K562 (cell line): ENCODE results near the gene DLGAP1. TPM values are rescaled to one million over a fixed set of nuclear protein-coding genes. Genes with fewer than 3 reads are reported as not detected.

Experiments used
- NR3C1 ChIP-seq: sonication (generic); formaldehyde crosslinking; IDR thresholded peaks from 2 replicates; pipeline ENCODE4 v1.8.1; 2022; ENCODE audit warnings: missing genetic modification reagents
- RBM22 ChIP-seq: fragments of 200-400 bp; formaldehyde crosslinking; IDR thresholded peaks from 2 replicates; pipeline ENCODE4 v1.6.1; 2018; ENCODE audit warnings: low read length, low read depth; ENCODE audit not compliant: poor library complexity, severe bottlenecking
- SOX6 ChIP-seq: fragments of 450-650 bp; IDR thresholded peaks from 2 replicates; pipeline ENCODE4 v1.6.1; 2014; ENCODE audit warnings: mild to moderate bottlenecking
- ZBTB5 ChIP-seq: fragments of 450-650 bp; IDR thresholded peaks from 2 replicates; pipeline ENCODE4 v1.6.1; 2017; ENCODE audit warnings: antibody characterized with exemption
- ZNF133 ChIP-seq: fragments of 250-450 bp; sonication (Bioruptor Pico); IDR thresholded peaks from 2 replicates; pipeline ENCODE4 v1.4.0; 2020; ENCODE audit warnings: mild to moderate bottlenecking
- ZNF24 ChIP-seq: fragments of 450-650 bp; IDR thresholded peaks from 2 replicates; pipeline ENCODE4 v1.6.1; 2016
- ZNF407 ChIP-seq: fragments of 450-650 bp; IDR thresholded peaks from 2 replicates; pipeline ENCODE4 v1.6.1; 2016; ENCODE audit warnings: low read depth
- ZNF518B ChIP-seq: fragments of 250-450 bp; sonication (Bioruptor Pico); IDR thresholded peaks from 2 replicates; pipeline ENCODE4 v1.5.0; 2021; ENCODE audit warnings: mild to moderate bottlenecking, moderate library complexity
- polyA plus RNA-seq, 8 experiments: library from polyadenylated mRNA; depleted of rRNA in 4 of 8; stranded (reverse) in 5 of 8; unstranded in 3 of 8; fragments of >200 nt; fragmentation: Nextera tagmentation in 2 of 8; fragmentation: Illumina TruSeq in 1 of 8; extraction: Ambion mirVana in 2 of 8; extraction: Trizol in 1 of 8; gene quantifications; 2 replicates each; pipeline versions ENCODE4 v1.2.1 to v1.2.3, GENCODE V29; 2011 to 2014; ENCODE audit warnings: inconsistent platforms in 1 of 8, missing spikeins in 1 of 8
- total RNA-seq, 7 experiments: library from RNA; depleted of rRNA in 6 of 7; stranded (reverse); fragments of >200 nt in 6 of 7; fragmentation: Illumina TruSeq in 2 of 7; extraction: Trizol in 2 of 7; gene quantifications; 2 replicates each; pipeline versions ENCODE4 v1.2.1 to v1.2.3, GENCODE V29; 2011 to 2021; ENCODE audit warnings: low replicate concordance in 1 of 7
- TF ChIP-seq, protein P1 (sequence below): fragments of 250-450 bp; sonication (Bioruptor Pico); IDR thresholded peaks from 2 replicates; pipeline ENCODE4 v1.8.0; 2021; ENCODE audit warnings: moderate library complexity, mild to moderate bottlenecking, inconsistent platforms
- TF ChIP-seq, protein P2 (sequence below): sonication (generic); formaldehyde crosslinking; IDR thresholded peaks from 2 replicates; pipeline ENCODE4 v1.9.0; 2022; ENCODE audit warnings: mild to moderate bottlenecking, missing genetic modification reagents

The DLGAP1 gene
- total and polyA plus RNA-seq, 9 of the 15 experiments (the other 6 are each of a cell fraction or from before 2014, with no cell fraction given): 0.04 to 0.22 (median 0.08) TPM

DNA sequence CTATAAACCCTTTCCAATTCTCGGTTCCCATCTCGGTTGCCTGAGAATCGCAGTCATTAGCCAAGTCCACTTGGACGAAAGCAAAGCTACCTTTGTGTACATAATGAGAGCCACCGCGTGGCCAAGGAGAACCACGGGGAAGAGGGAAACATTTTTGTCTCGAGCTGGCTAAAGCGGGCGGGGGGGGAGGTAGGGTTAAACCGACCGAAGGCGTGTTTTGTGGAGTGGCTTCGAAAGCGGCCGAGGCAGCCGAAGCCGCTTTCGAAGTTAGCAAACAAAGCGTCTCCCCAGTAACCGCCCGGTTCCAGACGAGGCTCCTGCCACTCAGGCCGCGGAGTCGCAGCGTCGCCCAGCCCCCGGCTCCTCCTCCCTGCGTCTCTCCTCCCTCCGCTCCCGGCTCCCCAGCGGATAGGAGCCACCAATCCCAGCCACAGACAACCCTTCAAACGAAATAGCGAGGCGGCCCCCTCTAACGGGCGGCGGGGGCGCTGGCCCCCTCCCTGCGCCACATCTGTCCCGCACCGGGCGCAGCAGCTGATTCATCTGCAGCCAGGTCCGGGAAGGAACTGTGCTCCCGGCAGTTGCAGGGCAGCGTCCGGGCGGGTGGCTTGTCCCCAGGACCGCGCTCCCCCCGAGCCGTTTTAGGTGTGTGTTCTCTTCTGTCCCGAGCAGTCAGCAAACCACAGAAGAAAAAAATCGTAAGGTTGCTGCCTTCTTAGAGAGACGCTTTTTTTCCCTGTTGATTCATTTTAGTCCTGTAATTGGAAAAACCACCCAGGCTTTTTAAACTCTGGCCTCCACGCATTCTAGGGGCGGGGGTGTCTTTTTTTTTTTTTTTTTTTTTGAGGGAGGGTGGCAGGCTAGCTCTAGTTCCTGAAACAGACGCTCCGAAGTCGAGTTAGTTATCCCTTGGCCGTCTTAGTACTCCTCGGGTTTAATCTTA is 1006.9 kb downstream of the DLGAP1 start (continued):
- TF ChIP-seq ZNF407 (no peak), ZNF24 (no peak), SOX6 (no peak), NR3C1 (no peak), ZNF518B (CRISPR knock-in tag) (no peak), ZBTB5 (no peak), RBM22 (peak; percentile 98), ZNF133 (CRISPR knock-in tag) (no peak)
- TF ChIP-seq, protein P1, sequence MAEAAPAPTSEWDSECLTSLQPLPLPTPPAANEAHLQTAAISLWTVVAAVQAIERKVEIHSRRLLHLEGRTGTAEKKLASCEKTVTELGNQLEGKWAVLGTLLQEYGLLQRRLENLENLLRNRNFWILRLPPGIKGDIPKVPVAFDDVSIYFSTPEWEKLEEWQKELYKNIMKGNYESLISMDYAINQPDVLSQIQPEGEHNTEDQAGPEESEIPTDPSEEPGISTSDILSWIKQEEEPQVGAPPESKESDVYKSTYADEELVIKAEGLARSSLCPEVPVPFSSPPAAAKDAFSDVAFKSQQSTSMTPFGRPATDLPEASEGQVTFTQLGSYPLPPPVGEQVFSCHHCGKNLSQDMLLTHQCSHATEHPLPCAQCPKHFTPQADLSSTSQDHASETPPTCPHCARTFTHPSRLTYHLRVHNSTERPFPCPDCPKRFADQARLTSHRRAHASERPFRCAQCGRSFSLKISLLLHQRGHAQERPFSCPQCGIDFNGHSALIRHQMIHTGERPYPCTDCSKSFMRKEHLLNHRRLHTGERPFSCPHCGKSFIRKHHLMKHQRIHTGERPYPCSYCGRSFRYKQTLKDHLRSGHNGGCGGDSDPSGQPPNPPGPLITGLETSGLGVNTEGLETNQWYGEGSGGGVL (CRISPR knock-in tag): no peak
- TF ChIP-seq, protein P2, sequence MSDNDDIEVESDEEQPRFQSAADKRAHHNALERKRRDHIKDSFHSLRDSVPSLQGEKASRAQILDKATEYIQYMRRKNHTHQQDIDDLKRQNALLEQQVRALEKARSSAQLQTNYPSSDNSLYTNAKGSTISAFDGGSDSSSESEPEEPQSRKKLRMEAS: peak; percentile 85
